K562 (cell line): ENCODE results near the gene PCSK6. TPM values are rescaled to one million over a fixed set of nuclear protein-coding genes. Genes with fewer than 3 reads are reported as not detected.

Experiments
- ATAC-seq: fragments of 200-7000 bp; cut with Tn5 transposase; 3 replicates; pipeline ENCODE4 v1.9.1; 2020; ENCODE audit warnings: moderate library complexity
- BruUV-seq: library from RNA; stranded (reverse); fragments of 400-500 nt; replicated peaks from 2 replicates; lab custom pipeline; 2021; lab: Mats Ljungman, UMichigan
- CTCF ChIA-PET: fragments of 300-600 bp; formaldehyde crosslinking; extraction: SDS; loops from one replicate; lab custom pipeline; 2021; ENCODE audit warnings: low intra/inter-chr PET ratio; lab: Yijun Ruan, JAX
- POLR2A ChIA-PET: fragments of 300-600, 350-650 bp; sonication (Branson Sonifier 250); formaldehyde crosslinking; extraction: SDS; loops from one replicate; lab custom pipeline; 2021; ENCODE audit warnings: antibody characterized with exemption, inconsistent platforms; lab: Yijun Ruan, JAX
- DNase-seq, 4 experiments: peaks; one replicate each; pipeline versions ENCODE4 v3.0.0 to v3.0.0-alpha.2; 2011 to 2018; ENCODE audit warnings: low spot score in 3 of 4, mixed read lengths in 3 of 4; ENCODE audit errors: extremely low read depth in 1 of 4
- FAIRE-seq: peaks from 2 replicates; lab custom pipeline; 2011; peaks lifted over from hg19 to GRCh38; lab: Jason Lieb, UNC
- H2AFZ ChIP-seq: 2 replicates; pipeline ENCODE4 v1.6.0; 2011; ENCODE audit warnings: low read depth, low read length, control low read depth, inconsistent platforms
- H3K27ac ChIP-seq: fragments of 200-600 bp; 3 replicates; pipeline ENCODE4 v1.8.0; 2011; ENCODE audit warnings: low read depth, mild to moderate bottlenecking, control low read depth, inconsistent platforms, low read length, moderate library complexity, mixed read lengths; ENCODE audit errors: extremely low read depth
- H3K27me3 ChIP-seq, 2 experiments: fragments of 300-600 bp in 1 of 2; 2 replicates in 1 of 2; 3 replicates in 1 of 2; pipeline versions ENCODE4 v1.6.0 to v1.8.0; 2011; ENCODE audit warnings: inconsistent platforms in 2 of 2, low read length in 2 of 2, mild to moderate bottlenecking in 1 of 2, mixed read lengths in 1 of 2, moderate library complexity in 1 of 2; ENCODE audit not compliant: control insufficient read depth in 2 of 2, insufficient read depth in 2 of 2
- H3K36me3 ChIP-seq: fragments of 300-600 bp; 3 replicates; pipeline ENCODE4 v1.8.0; 2011; ENCODE audit warnings: mild to moderate bottlenecking, low read length, inconsistent platforms; ENCODE audit not compliant: control insufficient read depth, insufficient read depth
- H3K4me1 ChIP-seq, 2 experiments: fragments of 200-600 bp in 1 of 2; replicated peaks in 1 of 2; 2 replicates in 1 of 2; 3 replicates in 1 of 2; pipeline versions ENCODE4 v1.5.1 to v1.8.0; 2011; ENCODE audit warnings: inconsistent platforms in 2 of 2, low read length in 2 of 2, mild to moderate bottlenecking in 1 of 2, mixed read lengths in 1 of 2, moderate library complexity in 1 of 2; ENCODE audit not compliant: control insufficient read depth in 2 of 2, insufficient read depth in 2 of 2
- H3K4me2 ChIP-seq: 2 replicates; pipeline ENCODE4 v1.6.1; 2011; ENCODE audit warnings: low read length, control low read depth, inconsistent platforms, mixed read lengths; ENCODE audit not compliant: insufficient read depth
- H3K4me3 ChIP-seq: fragments of 200-600 bp; sonication (generic), shearing (Covaris generic); 2 replicates; pipeline ENCODE4 v1.5.1; 2016; ENCODE audit warnings: control low read depth, inconsistent platforms
- H3K79me2 ChIP-seq: fragments of 200-600 bp; 3 replicates; pipeline ENCODE4 v1.8.0; 2011; ENCODE audit warnings: low read length, inconsistent platforms; ENCODE audit not compliant: control insufficient read depth, insufficient read depth
- H3K9ac ChIP-seq, 2 experiments: 2 replicates each; pipeline versions ENCODE4 v1.6.0 to v1.6.1; 2011; ENCODE audit warnings: low read depth in 2 of 2, low read length in 2 of 2, control low read depth in 1 of 2, inconsistent platforms in 1 of 2, mild to moderate bottlenecking in 1 of 2, mixed read lengths in 1 of 2; ENCODE audit not compliant: insufficient read depth in 1 of 2
- H3K9me1 ChIP-seq: one replicate; pipeline ENCODE4 v1.6.0; 2011; ENCODE audit warnings: inconsistent platforms, mild to moderate bottlenecking, low read length, moderate library complexity; ENCODE audit not compliant: control insufficient read depth, insufficient read depth
- H3K9me3 ChIP-seq: replicated peaks from 2 replicates; pipeline ENCODE4 v1.5.1; 2011; ENCODE audit warnings: low read depth, low read length, inconsistent platforms; ENCODE audit not compliant: control insufficient read depth, insufficient read depth
- H4K20me1 ChIP-seq: replicated peaks from 2 replicates; pipeline ENCODE4 v1.6.1; 2011; ENCODE audit warnings: low read length, inconsistent platforms, mixed read lengths; ENCODE audit not compliant: control insufficient read depth, insufficient read depth
- CBX8 ChIP-seq: fragments of 200-600 bp; sonication (generic); IDR thresholded peaks from 2 replicates; pipeline ENCODE4 v1.6.1; 2012; ENCODE audit warnings: borderline replicate concordance, mixed run types, low read depth, mild to moderate bottlenecking, moderate library complexity, mixed read lengths, low read length, control low read depth, inconsistent platforms; ENCODE audit not compliant: poor library complexity, severe bottlenecking; ENCODE audit errors: extremely low read depth
- CHCHD3 ChIP-seq: fragments of 250-450 bp; sonication (Bioruptor Pico); IDR thresholded peaks from 2 replicates; pipeline ENCODE4 v2.1.2; 2022; ENCODE audit warnings: mild to moderate bottlenecking
- GTF2F1 ChIP-seq: IDR thresholded peaks from 2 replicates; pipeline ENCODE4 v1.6.1; 2011; ENCODE audit warnings: low read depth, low read length, improper control_type of control experiment
- HDGF ChIP-seq: fragments of 450-650 bp; IDR thresholded peaks from 2 replicates; pipeline ENCODE4 v1.6.1; 2016
- TRIM24 ChIP-seq, 2 experiments: fragments of 450-650 bp; IDR thresholded peaks; 2 replicates each; pipeline ENCODE4 v1.6.1; 2016
- ZNF586 ChIP-seq: fragments of 450-650 bp; formaldehyde crosslinking; conservative IDR thresholded peaks from 2 replicates; pipeline ENCODE4 v1.4.0; 2020; ENCODE audit warnings: mild to moderate bottlenecking, moderate library complexity
- ZNF77 ChIP-seq: fragments of 250-450 bp; sonication (Bioruptor Pico); IDR thresholded peaks from 2 replicates; pipeline ENCODE4 v1.5.0; 2020
- WGBS: fragments of 100-300 bp; shearing (Covaris generic); methylation state at CpG from one replicate; pipeline ENCODE4 v1.1.6; 2016; ENCODE audit warnings: low coverage, mixed read lengths; ENCODE audit not compliant: insufficient coverage; ENCODE audit errors: missing lambda C conversion rate; 5-methylcytosine and 5-hydroxymethylcytosine counted together
- in situ Hi-C: fragments of 300-500 bp; cut with MboI; formaldehyde crosslinking; loops from 4 replicates; pipeline ENCODE4 v1.15.0; 2018; ENCODE audit warnings: inconsistent platforms, mixed read lengths
- intact Hi-C: fragments of 100-400 bp; cut with micrococcal nuclease; formaldehyde crosslinking; loops from 2 replicates; pipeline ENCODE4 v1.14.2; 2022
- polyA plus RNA-seq, 8 experiments: library from polyadenylated mRNA; depleted of rRNA in 4 of 8; stranded (reverse) in 5 of 8; unstranded in 3 of 8; fragments of >200 nt; fragmentation: Nextera tagmentation in 2 of 8; fragmentation: Illumina TruSeq in 1 of 8; extraction: Ambion mirVana in 2 of 8; extraction: Trizol in 1 of 8; gene quantifications; 2 replicates each; pipeline versions ENCODE4 v1.2.1 to v1.2.3, GENCODE V29; 2011 to 2014; ENCODE audit warnings: inconsistent platforms in 1 of 8, missing spikeins in 1 of 8
- total RNA-seq, 7 experiments: library from RNA; depleted of rRNA in 6 of 7; stranded (reverse); fragments of >200 nt in 6 of 7; fragmentation: Illumina TruSeq in 2 of 7; extraction: Trizol in 2 of 7; gene quantifications; 2 replicates each; pipeline versions ENCODE4 v1.2.1 to v1.2.3, GENCODE V29; 2011 to 2021; ENCODE audit warnings: low replicate concordance in 1 of 7
- TF ChIP-seq, protein P1 (sequence below), 3 experiments: fragments of 200-800 bp in 1 of 3; fragments of 250-450 bp in 1 of 3; fragments of 450-650 bp in 1 of 3; sonication (Bioruptor Pico) in 1 of 3; sonication (Bioruptor generic) in 1 of 3; formaldehyde crosslinking in 1 of 3; IDR thresholded peaks; 2 replicates each; pipeline versions ENCODE4 v1.6.1 to v1.8.0; 2016 to 2022; ENCODE audit warnings: mild to moderate bottlenecking in 2 of 3, missing genetic modification characterization in 2 of 3, missing compliant biosample characterization in 1 of 3, moderate library complexity in 1 of 3

Gene PCSK6
- total and polyA plus RNA-seq, 9 of the 15 experiments (the other 6 are each of a cell fraction or from before 2014, with no cell fraction given): 2.2 to 32.6 (median 14.5) TPM

DNA sequence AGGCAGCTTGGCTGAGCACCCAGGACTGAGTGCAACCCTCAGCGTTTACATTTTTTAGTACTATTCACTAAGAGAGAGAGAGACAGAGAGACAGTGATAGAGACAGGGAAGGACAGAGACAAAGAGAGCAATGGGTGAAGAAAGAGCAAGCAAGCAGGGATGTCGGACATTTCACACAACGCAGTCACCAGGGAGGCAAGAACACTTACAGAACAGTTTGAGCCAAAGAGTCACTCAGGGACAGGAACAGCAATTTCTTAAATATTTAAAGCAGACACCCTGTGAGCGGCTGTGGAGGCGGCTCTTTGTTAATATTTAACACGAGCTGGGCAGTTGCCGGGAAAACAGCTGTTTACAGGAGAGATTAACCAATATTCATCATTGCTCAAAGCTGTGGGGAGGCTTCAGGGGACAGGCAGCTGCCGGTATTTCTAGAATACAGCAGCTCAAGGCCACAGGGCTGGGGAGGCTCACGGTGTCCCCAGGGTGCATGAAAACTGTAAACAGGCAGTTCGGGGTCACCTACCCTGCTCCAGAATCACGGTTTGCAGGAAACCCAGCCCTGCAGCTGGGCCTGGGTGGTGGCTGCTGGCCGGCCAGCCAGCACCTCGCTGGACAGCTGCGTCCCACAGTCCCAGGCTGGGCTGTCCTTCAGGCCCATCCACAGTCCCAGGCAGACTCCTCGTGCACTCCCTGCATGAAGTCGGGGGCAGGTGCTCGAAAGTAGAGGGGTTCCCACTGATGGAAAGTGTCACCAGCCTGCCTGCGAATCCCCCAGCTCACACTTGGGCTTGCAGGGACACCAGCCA lies 38.8 kb upstream of the PCSK6 start:
- BruUV-seq: no TSS peak
- no peak overlapping the region for H3K27ac ChIP-seq
- H3K9ac ChIP-seq: no peak overlapping the region
- H3K4me3 ChIP-seq: no peak overlapping the region
- in situ Hi-C loops (no loop called here), intact Hi-C loops (no loop called here)
- H3K9me3 ChIP-seq: no peaks in the 10 kb centered on the region
- FAIRE-seq (no peak), ATAC-seq (no peak; the same call in 2 of the 3 replicates), DNase-seq (no peak)
- H4K20me1 ChIP-seq: no peaks in the 10 kb centered on the region
- WGBS: under 1% methylated on average over 18 of the region's 18 CpGs
- H3K9me1 ChIP-seq: no peaks in the 10 kb centered on the region
- ChIA-PET POLR2A (interaction anchor here (1.1 kb wide), 1 partner anchor 109 kb away, joined by 3 read pairs; no protein-coding TSS in a partner anchor), CTCF (no interaction called here)
- H3K4me2 ChIP-seq: no peak overlapping the region
- H3K27me3 ChIP-seq: peaks cover 77 to 90% of the 10 kb centered on the region in 2 experiments
- peaks cover 0 to 5% of the 10 kb centered on the region in 2 experiments; a peak in 2 of 5 replicates for H3K4me1 ChIP-seq
- no peaks in the 10 kb centered on the region for H3K79me2 ChIP-seq
- H3K36me3 ChIP-seq: no peaks in the 10 kb centered on the region
- TF ChIP-seq TRIM24 (IDR thresholded peaks at IDR 0.05) (no peak), CHCHD3 (CRISPR knock-in tag) (no peak), ZNF586 (CRISPR knock-in tag) (no peak), GTF2F1 (no peak), ZNF77 (CRISPR knock-in tag) (no peak), CBX8 (no peak), HDGF (no peak)
- TF ChIP-seq, protein P1, sequence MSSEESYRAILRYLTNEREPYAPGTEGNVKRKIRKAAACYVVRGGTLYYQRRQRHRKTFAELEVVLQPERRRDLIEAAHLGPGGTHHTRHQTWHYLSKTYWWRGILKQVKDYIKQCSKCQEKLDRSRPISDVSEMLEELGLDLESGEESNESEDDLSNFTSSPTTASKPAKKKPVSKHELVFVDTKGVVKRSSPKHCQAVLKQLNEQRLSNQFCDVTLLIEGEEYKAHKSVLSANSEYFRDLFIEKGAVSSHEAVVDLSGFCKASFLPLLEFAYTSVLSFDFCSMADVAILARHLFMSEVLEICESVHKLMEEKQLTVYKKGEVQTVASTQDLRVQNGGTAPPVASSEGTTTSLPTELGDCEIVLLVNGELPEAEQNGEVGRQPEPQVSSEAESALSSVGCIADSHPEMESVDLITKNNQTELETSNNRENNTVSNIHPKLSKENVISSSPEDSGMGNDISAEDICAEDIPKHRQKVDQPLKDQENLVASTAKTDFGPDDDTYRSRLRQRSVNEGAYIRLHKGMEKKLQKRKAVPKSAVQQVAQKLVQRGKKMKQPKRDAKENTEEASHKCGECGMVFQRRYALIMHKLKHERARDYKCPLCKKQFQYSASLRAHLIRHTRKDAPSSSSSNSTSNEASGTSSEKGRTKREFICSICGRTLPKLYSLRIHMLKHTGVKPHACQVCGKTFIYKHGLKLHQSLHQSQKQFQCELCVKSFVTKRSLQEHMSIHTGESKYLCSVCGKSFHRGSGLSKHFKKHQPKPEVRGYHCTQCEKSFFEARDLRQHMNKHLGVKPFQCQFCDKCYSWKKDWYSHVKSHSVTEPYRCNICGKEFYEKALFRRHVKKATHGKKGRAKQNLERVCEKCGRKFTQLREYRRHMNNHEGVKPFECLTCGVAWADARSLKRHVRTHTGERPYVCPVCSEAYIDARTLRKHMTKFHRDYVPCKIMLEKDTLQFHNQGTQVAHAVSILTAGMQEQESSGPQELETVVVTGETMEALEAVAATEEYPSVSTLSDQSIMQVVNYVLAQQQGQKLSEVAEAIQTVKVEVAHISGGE (CRISPR knock-in tag; IDR thresholded peaks at IDR 0.05): no peak
- H2AFZ ChIP-seq: no peak overlapping the region
